Hypothalamus (tissue), 51 donors: ENCODE results near the gene RNU1-1.
"Not testable (repeated sequence)": the region's sequence is repeated elsewhere in the genome, so short reads cannot be mapped to it uniquely, and the experiment has no call there.

ENCODE experiments used
- DNase-seq, 51 donors: peaks; one replicate each; lab custom pipeline; 2025; lab: John Stamatoyannopoulos, UW

RNU1-1 gene

GRCh38 chr1:16498047-16498446 is 16.0 kb downstream of the RNU1-1 start:
- DNase-seq: not testable (repeated sequence)

GRCh38 chr1:16497474-16497904 is 16.6 kb downstream of the RNU1-1 start:
- not testable (repeated sequence) for DNase-seq

DNA sequence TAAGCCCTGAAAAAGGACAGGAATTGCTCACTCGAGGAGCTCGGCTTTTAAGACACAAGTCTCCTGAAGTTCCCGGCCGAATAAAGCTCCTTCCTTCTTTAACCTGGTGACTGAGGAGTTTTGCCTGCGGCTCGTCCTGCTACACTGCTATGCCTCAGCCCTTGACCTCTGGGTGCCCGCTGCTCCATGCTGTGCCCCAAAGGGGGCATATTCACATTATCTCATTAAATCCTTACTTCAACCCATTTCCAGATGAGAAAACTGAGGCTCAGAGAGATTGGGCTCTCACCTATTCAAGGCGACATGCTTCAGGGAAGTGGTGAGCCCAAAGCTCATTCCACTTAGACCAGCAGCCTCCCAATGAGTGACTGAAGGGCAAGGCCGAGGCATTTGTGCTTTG is 20.4 kb downstream of the RNU1-1 start:
- DNase-seq: not testable (repeated sequence)

- peak in 3 of 51 donors; percentile 15 to 38 (median 15) for DNase-seq
Observed at GRCh38 chr1:16492937-16493336, 21.1 kb downstream of the RNU1-1 start.

- no peak for DNase-seq
Observed at GRCh38 chr1:16491056-16491675, 22.9 kb downstream of the RNU1-1 start.

- not testable (repeated sequence) for DNase-seq
Observed at GRCh38 chr1:16489195-16489880, 24.7 kb downstream of the RNU1-1 start.

DNA sequence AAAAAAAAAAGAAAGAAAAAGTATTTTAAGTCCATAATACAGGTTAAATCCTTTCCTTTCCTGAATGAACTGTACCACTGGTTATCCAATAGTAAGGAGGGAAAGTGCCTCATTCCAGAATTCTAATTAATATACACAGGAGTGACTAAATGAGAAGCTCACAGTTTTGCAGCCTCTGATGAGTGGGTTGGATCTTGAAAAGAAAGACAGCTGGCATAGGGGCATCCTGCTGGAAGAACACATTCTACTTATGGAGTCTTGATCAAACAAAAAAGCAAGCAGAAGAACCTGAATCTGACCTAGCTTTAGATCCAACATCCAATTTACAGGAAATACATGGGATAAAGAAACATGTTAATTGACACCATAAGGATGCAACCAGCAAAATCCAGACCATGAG is 27.1 kb downstream of the RNU1-1 start:
- not testable (repeated sequence) for DNase-seq

- not testable (repeated sequence) for DNase-seq
Observed at GRCh38 chr1:16486316-16486715, 27.8 kb downstream of the RNU1-1 start.

- DNase-seq: no peak
Observed at GRCh38 chr1:16484931-16485330, 29.2 kb downstream of the RNU1-1 start.

- no peak for DNase-seq
Observed at GRCh38 chr1:16484501-16484835, 29.6 kb downstream of the RNU1-1 start.

GRCh38 chr1:16483639-16484500 is 30.2 kb downstream of the RNU1-1 start:
- not testable (repeated sequence) for DNase-seq

DNA sequence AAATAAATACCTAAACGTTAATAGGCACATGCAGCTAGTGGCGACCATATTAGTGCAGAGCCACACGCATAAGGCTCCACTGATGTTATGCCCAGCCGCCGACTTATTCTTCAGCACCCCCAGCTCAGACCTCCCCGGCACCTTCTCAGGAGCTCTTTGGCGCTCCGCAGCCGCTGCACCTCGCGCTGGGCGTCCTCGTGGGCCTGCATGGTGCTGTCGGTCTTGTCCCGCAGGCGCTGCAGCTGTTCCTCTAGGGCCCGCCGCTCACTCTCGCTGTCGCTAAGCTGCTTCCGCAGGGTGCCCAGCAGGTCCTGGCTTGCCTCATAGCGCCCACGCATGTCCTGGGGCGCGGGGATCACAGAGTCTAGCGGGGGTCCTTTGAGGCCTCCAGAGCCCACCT is 30.9 kb downstream of the RNU1-1 start:
- not testable (repeated sequence) for DNase-seq

DNA sequence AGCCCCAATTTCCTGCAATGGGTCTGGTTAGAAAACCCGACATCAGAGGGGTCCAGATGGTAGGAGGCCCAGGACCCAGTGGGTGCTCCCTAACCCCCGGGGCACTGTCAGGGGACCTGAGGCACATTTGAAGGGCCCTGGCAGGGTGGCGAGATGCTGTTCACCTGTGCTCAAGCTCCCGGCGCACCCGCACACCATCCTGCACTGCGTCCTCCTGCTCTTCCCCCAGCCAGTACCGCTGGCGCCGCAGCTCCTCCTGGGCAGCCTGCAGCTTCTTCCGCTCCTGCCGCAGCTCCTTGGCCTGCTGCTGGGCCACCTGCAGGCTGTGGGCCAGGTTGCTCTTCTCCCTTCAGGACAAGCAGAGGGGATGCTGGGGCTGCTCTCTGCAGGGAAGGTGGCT is 36.0 kb downstream of the RNU1-1 start:
- no peak for DNase-seq

GRCh38 chr1:16475771-16476770 is 38.0 kb downstream of the RNU1-1 start:
- DNase-seq: not testable (repeated sequence)

GRCh38 chr1:16474891-16475290 is 39.2 kb downstream of the RNU1-1 start:
- DNase-seq: not testable (repeated sequence)

- DNase-seq: no peak
Observed at GRCh38 chr1:16474166-16474800, 39.8 kb downstream of the RNU1-1 start.

- DNase-seq: no peak
Observed at GRCh38 chr1:16468558-16468957, 45.5 kb downstream of the RNU1-1 start.

DNA sequence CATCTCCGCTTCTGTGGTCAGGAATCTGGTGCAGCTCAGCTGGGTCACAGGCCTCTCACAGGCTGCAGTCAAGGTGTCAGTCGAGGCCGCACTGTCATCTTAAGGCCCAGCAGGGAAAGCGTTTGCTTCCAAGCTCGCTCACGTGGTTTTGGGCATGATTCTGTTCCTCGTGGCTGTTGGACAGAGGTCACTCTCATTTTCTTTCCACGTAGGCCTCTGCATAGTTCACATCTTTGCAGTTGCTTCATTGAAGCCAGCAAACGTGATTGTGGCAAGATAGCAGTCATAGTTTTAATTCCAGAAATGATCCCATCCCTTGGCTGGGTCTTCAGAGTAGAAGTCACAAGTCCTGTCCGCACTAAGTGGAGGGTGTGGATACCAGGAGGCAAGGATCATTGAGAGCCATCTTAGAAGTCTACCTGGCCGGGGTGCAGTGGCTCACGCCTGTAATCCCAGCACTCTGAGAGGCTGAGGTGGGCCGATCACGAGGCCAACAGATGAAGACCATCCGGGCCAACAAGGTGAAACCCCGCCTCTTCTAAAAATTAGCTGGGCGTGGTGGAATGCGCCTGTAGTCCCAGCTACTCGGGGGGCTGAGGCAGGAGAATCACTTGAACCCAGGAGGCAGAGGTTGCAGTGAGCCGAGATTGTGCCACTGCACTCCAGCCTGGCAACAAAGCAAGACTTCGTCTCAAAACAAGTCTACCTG is 49.0 kb downstream of the RNU1-1 start:
- DNase-seq: no peak
